ENCODE results near the gene CIP2A.

DNA sequence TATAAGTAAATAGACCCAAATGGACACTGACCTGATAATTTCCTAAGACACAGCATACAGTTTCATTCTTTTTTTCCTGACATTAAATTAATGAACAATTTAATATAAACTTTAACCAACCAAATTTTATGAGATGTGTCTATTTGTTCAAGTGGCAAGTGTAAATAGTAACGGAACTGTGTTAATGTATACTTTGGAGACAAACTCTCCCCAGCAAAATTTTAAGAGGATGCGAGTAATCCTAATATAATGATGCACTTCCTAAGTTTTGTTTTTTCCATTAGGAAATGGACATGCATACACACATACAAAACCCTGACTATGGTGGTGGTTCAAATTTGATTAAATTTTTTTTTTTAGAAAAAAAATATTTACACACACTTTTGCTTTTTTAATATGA, 40.4 kb downstream of the CIP2A start:
- TF ChIP-seq, protein P1, sequence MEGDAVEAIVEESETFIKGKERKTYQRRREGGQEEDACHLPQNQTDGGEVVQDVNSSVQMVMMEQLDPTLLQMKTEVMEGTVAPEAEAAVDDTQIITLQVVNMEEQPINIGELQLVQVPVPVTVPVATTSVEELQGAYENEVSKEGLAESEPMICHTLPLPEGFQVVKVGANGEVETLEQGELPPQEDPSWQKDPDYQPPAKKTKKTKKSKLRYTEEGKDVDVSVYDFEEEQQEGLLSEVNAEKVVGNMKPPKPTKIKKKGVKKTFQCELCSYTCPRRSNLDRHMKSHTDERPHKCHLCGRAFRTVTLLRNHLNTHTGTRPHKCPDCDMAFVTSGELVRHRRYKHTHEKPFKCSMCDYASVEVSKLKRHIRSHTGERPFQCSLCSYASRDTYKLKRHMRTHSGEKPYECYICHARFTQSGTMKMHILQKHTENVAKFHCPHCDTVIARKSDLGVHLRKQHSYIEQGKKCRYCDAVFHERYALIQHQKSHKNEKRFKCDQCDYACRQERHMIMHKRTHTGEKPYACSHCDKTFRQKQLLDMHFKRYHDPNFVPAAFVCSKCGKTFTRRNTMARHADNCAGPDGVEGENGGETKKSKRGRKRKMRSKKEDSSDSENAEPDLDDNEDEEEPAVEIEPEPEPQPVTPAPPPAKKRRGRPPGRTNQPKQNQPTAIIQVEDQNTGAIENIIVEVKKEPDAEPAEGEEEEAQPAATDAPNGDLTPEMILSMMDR (IDR thresholded peaks at IDR 0.05): no peak
- TF ChIP-seq POLR2A (IDR thresholded peaks at IDR 0.05): no peak

Measured in vagina (tissue), 2 donors.